Esophagus muscularis mucosa (tissue), 3 donors: Measurements from ENCODE around the gene RNASE7.

Experiments
- POLR2A ChIP-seq: fragments of 450-650 bp; IDR thresholded peaks from one replicate; pipeline ENCODE4 v1.6.1; 2017; ENCODE audit warnings: antibody characterized with exemption, moderate library complexity, mild to moderate bottlenecking, low read depth
- POLR2AphosphoS5 ChIP-seq, 2 donors: sonication (generic); formaldehyde crosslinking; IDR thresholded peaks; one replicate each; pipeline ENCODE4 v1.6.1; 2017; ENCODE audit warnings: antibody characterized with exemption in 2 of 2
- TF ChIP-seq, protein P1 (sequence below), 3 experiments: fragments of 200-600 bp in 2 of 3; fragments of 450-650 bp in 1 of 3; sonication (generic) in 2 of 3; IDR thresholded peaks; one replicate each; pipeline ENCODE4 v1.5.1; 2017 to 2019; ENCODE audit warnings: antibody characterized with exemption in 3 of 3, mild to moderate bottlenecking in 2 of 3, moderate library complexity in 1 of 3

DNA sequence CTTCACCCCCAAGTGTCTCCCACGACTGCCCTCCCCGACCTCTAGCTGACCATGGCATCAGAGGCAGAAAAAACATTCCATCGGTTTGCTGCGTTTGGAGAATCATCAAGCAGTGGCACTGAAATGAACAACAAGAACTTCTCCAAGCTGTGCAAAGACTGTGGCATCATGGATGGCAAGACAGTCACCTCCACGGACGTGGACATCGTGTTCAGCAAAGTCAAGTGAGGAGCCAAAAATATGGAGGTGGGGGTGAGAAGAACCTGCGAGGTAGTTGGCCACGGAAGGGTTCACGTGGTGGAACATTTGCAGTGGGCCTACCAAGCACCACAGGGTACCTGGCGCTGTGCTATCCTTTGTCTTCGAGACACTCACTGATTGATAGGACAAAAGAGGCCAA is 11.6 kb upstream of the RNASE7 start:
- TF ChIP-seq, protein P1, sequence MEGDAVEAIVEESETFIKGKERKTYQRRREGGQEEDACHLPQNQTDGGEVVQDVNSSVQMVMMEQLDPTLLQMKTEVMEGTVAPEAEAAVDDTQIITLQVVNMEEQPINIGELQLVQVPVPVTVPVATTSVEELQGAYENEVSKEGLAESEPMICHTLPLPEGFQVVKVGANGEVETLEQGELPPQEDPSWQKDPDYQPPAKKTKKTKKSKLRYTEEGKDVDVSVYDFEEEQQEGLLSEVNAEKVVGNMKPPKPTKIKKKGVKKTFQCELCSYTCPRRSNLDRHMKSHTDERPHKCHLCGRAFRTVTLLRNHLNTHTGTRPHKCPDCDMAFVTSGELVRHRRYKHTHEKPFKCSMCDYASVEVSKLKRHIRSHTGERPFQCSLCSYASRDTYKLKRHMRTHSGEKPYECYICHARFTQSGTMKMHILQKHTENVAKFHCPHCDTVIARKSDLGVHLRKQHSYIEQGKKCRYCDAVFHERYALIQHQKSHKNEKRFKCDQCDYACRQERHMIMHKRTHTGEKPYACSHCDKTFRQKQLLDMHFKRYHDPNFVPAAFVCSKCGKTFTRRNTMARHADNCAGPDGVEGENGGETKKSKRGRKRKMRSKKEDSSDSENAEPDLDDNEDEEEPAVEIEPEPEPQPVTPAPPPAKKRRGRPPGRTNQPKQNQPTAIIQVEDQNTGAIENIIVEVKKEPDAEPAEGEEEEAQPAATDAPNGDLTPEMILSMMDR (IDR thresholded peaks at IDR 0.05), result no peak
- TF ChIP-seq POLR2AphosphoS5 (IDR thresholded peaks at IDR 0.05) (no peak), POLR2A (no peak)
